Fibroblast of skin of left quadriceps (primary cell): ENCODE data around the gene MLLT11.

Experiments used
- DNase-seq, 2 experiments: peaks; one replicate each; pipeline ENCODE4 v3.0.0-alpha.2; 2013; ENCODE audit warnings: low read depth in 2 of 2

The MLLT11 gene, protein sequence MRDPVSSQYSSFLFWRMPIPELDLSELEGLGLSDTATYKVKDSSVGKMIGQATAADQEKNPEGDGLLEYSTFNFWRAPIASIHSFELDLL

DNA sequence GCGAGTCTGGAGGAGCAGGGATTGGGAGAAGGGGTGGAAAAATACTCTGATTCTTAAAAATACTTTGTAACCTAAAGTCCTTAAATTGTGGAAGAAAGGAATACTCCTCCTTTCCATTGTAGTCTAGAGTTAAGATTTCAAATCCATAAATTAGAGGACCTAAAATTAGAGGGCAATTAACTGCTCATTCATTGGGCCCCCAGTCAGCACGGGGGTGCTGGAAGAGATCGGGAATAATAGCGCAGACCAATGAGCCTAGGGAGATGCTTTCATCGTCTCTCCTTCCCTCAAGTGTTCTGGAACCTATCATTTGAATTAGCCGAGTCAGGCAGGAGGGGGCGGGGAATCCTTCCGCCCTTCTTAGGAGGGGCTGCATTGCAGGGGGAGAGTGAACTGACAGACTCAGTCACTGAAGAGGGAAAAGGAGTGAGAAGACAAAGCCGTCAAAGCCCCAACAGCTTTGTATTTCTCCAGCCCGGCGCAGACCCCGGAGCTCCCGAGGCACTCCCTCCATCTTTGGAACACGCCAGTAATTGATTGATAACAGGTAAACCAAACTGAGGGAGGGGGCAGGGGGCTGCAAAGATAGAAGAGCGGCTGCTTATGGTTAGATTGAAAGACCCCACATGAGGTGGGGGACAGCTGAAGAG is at the start of gene MLLT11:
Gene MLLT11 (plus strand): TSS at position 391 of the 650 bp plus-strand sequence. CDS start 6,828 bp downstream, outside the sequence.
- peak; percentile 57 to 64 for DNase-seq

DNA sequence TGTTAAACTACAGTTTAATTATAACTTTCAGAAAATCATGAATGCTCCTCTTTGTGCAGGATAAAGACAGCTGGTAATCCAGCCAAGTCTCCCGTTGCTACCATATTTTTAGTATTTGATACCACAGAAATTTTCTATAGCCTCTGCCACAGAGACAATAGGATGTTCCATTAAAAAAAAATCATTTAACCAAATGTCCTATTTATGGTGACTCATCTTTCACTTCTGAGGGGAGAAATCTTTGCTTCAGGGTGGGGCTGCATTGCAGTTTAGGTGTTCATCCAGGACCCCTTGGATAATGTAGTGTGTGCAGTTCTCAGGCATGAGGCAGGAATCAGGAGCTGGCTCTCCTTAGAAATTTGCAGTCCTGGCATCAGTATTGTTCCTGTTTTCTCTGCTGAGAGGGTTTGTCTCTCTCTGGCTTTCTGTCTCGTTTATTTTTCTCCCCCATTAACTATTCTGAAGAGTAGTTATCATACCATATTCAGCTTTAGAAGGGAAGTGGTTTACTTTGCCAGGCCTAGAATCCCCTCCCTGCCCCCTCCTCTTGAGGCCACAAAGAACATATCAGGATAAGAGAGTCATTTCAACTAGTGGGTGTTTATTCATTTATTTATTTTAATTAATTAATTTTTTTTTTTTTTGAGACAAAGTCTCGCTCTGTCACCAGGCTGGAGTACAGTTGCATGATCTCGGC is 48.9 kb upstream of the MLLT11 start:
- DNase-seq, result no peak

DNA sequence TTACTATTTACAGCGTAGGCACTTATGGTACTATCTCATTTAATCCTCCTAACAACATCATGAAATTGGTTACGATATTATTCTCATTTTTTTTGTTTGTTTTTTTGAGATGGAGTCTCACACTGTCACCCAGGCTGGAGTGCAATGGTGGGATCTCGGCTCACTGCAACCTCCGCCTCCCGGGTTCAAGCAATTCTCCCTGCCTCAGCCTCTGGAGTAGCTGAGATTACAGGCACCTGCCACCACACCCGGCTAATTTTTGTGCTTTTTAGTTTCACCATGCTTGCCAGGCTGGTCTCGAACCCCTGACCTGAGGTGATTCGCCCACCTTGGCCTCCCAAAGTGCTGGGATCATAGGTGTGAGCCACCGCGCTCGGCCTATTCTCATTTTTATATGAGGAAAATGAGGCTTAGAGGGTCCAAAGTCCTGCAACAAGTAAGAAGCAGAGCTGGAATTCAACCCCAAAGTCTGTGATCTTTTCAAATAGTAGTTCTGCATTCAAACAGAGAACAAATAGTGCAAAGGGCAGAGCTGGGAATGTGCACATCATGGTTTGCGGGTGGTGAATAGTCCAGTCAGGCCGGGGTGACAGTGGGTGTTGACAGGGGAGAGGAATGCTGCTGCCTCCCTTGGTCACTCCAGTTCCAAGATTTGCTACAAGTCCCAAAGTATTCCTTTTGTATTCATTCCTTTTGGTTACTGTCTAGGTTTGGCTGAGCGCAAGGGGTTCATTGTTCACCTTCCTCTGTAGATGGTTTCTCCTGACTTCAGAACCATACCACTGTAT is 47.3 kb upstream of the MLLT11 start:
- DNase-seq, result no peak

DNA sequence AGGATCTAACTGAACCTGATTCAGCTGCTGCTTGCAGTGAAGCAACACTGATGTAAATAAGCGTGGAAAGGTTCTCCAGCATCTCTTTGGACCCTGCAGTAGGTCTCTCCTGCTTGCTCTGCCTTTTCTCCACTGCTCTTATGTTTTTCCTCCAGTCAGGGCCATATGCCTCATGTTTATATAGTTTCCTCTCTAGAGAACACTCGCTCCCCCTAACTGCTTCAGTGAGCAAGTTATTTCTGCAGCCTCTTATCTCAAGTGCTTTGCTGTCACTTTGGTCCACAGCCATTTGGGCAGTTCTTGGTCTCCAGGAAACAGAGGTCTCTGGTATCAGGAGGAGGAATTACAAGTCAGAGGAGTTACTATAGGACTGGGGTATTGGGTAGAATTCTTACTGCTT is 46.7 kb upstream of the MLLT11 start:
- no peak for DNase-seq

DNA sequence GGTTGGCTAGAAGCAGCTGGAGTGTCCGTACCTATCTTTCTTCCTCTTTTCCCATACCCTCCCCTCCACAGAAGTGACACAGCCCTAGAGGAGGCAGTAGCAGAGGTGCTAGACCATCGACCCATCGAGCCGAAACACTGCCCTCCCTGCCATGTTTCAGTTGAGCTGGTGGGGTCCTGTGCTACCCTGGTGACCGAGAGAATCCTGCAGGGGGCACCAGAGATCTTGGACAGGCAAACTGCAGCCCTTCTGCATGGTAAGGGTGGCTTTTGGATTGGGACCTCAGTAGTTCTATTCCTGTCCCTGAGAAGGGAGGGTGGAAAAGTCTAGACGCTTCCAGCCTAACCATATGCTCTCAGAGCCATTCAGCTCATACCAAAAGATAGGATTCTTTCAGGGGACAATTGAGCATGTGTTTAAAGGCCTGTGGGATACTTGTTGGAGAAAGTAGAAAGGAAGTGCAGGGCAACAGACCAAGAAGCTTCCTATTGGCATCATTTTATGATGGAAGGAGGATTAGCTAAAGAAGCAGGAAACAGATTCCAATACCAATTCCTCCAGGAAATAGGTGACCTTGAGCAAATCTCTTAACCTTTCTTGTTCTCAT is 35.6 kb upstream of the MLLT11 start:
- no peak for DNase-seq

DNA sequence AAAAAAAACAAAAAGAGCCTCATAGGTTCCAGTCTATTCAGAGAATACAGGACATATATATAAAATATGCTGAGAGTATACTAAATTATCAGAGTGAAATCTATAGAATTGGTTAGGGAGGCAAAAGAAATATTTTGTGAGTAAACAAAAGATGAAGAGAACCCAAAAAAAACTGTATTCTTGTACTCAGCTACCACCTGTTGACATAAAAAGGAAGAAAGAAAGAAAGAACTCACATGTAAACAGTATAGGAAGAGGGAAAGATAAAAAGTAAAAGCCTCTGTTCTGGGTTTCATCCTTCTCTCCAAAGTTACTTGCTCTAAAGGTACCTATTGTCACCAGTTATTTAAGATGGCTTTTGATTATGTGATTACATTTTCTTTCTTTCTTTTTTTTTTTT is 33.7 kb upstream of the MLLT11 start:
- DNase-seq, result no peak

DNA sequence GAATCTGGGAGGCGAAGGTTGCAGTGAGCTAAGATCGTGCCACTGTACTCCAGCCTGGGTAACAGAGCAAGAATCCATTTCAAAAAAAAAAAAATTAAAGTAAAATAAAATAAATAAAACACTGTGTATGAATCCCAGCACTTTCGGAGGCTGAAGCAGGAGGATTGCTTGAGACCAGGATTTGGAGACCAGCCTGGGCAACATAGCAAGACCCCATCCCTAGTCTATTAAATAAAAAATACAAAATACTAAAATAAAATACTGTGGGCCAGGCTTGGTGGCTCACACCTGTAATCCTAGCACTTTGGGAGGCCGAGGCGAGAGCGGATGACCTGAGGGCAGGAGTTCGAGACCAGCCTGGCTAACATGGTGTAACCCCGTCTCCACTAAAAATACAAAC is 28.0 kb upstream of the MLLT11 start:
- no peak for DNase-seq

DNA sequence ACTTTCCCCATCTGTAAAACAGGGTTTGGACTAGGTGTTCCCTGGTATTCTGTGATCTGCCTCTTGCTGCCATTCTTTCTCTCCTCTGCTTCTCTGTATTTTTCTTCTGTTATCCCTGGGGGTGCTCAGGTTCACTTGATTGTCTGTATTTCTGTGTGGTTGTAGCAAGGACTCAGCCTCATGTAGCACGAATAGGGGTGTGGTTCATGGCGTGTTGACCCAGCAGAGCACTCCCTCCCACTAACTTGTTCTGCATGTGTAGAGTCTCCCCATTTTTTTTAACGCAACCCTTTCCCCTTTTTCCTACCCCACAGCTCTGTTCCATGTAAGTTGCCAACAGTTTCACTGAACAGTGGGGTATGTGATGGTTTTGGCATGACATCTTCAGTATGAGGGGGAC is 25.0 kb upstream of the MLLT11 start:
- DNase-seq, result no peak

DNA sequence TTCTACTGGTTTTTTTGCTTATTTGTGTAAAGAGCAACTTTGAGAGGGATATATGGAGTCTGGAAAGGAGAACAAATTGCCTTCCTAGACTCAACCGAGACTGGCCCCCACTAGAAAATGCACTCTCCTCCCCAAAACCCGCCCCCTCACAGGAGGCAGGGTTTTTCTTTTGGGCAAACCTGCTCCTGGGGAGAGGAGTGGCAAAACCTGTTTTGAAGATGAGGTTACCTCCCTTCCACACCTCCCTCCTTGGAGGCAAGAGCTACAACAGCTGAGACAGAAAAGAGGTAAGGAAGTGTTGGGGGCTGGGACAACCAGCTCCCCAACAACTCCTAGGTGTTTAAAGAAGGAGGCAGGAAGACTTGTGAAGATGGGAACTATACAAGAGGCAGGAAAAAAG is 23.8 kb upstream of the MLLT11 start, which contains the start of gene BNIPL:
Gene BNIPL (plus strand): TSS at position 231 of the 400 bp plus-strand sequence. CDS start 140 bp downstream, at position 371.
- DNase-seq, result no peak

DNA sequence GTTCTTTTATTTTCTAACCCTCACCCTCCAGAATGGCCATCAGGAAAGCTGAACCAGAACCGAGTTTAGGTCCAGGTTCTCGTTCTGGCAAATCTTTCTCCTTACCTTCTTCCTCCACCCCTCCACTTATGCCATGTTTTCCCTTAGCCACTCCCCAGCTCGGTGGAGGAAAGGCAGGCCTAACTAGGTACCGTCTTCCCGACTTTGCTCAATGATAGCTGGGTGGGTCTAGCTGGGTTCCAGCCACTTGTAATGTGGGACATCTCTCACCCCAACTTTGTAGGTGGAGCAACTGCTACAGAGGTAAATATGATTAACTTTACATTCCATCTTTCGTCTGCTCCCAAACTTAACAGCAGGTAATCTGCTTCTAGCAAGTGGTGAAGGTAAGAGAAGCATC is 23.2 kb upstream of the MLLT11 start:
- DNase-seq, result no peak

DNA sequence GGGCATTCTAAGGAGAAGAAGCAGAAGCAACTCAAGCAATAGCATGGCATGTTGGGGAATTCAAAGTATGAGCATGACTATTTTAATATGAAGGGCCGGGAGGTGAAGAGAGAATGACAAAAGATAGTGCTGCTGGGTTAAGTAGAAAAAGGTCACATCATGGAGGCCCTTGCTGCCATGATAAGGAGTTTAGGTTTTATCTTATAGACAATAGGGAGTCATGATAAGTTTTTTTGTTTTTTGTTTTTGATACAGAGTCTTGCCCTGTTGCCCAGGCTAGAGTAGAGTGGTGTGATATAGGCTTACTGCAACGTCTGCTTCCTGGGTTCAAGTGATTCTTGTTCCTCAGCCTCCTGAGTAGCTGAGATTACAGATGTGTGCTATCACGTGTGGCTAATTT is 20.7 kb upstream of the MLLT11 start:
- DNase-seq, result no peak

DNA sequence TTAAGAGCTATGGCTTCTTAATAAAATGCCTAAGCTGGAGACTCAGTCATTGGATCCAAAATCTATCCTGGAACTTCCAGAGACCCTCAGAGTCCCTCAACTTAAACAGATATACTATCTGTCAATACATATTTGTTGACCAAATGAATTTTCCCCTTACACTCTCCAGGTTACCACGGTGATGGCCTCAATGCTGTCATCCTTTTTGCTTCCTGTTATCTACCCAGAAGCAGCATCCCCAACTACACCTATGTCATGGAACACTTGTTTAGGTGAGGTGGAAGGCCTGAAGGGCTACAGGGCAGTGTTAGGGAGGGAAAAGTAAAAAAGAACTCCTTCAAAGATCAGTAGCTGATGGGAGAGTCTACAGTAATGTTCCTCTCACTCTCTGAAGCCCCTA is 17.0 kb upstream of the MLLT11 start:
- no peak for DNase-seq

DNA sequence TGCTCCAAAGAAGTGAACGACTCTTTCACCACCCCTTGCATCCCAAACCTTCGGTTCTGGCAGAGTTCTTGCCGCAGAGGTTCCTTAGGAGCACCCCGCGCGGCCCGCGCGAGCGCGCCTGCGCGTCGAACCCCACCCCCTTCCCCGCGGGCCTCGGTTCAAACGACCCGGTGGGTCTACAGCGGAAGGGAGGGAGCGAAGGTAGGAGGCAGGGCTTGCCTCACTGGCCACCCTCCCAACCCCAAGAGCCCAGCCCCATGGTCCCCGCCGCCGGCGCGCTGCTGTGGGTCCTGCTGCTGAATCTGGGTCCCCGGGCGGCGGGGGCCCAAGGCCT is 12.6 kb upstream of the MLLT11 start, which contains the start of gene C1orf56:
Gene C1orf56 (plus strand): TSS at position 161 of the 334 bp plus-strand sequence. CDS start 97 bp downstream, at position 258.
- peak in 1 of 2 experiments; percentile 38 for DNase-seq

DNA sequence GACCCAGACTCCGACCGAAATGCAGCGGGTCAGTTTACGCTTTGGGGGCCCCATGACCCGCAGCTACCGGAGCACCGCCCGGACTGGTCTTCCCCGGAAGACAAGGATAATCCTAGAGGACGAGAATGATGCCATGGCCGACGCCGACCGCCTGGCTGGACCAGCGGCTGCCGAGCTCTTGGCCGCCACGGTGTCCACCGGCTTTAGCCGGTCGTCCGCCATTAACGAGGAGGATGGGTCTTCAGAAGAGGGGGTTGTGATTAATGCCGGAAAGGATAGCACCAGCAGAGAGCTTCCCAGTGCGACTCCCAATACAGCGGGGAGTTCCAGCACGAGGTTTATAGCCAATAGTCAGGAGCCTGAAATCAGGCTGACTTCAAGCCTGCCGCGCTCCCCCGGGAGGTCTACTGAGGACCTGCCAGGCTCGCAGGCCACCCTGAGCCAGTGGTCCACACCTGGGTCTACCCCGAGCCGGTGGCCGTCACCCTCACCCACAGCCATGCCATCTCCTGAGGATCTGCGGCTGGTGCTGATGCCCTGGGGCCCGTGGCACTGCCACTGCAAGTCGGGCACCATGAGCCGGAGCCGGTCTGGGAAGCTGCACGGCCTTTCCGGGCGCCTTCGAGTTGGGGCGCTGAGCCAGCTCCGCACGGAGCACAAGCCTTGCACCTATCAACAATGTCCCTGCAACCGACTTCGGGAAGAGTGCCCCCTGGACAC is 12.1 kb upstream of the MLLT11 start:
- no peak for DNase-seq

DNA sequence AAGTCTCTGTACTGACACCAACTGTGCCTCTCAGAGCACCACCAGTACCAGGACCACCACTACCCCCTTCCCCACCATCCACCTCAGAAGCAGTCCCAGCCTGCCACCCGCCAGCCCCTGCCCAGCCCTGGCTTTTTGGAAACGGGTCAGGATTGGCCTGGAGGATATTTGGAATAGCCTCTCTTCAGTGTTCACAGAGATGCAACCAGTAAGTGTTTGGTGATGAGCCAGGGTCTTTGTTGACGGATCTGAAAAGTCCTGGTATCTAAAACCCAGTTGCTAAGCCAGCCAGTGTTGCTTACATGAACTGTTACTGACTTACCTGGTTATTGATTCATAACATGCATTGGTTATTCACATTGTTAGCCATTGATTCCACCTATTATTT is 11.6 kb upstream of the MLLT11 start:
- DNase-seq, result no peak

DNA sequence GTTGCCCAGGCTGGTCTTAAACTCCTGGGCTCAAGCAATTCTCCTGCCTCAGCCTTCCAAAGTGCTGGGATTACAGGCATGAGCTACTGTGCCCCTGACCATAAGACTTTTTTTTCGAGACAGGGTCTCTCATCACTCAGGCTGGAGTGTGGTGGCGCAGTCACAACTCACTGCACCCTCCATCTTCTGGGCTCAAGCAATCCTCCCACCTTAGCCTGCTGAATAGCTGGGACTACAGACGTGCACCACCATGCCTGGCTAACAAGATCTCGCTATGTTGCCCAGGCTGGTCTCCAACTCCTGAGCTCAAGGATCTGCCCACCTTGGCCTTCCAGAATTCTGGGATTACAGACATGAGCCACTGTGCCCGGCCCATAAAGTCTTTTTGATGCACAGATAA is 10.7 kb upstream of the MLLT11 start:
- DNase-seq, result no peak

DNA sequence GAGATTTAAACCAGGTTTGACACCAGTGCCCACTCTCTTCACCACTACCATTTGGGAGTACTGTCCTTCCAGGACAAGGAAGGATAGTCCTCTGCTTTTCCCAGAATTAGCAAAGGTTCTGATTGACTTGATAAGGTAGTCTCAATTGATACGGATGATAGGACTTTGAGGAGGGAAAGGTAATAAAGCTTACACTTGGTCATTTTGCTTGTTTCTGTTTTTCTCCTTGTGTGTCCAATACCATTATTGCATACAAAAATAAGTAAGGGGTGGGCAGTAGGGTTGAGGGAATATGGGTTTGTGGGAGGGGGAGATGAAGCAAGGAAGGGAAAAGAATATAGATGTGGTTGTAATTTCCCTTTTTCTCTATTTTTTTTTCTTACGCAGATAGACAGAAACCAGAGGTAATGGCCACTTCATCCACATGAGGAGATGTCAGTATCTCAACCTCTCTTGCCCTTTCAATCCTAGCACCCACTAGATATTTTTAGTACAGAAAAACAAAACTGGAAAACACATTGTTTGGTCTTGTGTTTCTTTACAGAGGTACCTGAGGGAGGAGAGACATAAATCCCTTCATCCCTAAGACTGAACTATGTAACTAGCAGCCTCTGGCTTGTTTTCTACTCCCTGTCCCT is 10.0 kb upstream of the MLLT11 start:
- DNase-seq, result no peak

DNA sequence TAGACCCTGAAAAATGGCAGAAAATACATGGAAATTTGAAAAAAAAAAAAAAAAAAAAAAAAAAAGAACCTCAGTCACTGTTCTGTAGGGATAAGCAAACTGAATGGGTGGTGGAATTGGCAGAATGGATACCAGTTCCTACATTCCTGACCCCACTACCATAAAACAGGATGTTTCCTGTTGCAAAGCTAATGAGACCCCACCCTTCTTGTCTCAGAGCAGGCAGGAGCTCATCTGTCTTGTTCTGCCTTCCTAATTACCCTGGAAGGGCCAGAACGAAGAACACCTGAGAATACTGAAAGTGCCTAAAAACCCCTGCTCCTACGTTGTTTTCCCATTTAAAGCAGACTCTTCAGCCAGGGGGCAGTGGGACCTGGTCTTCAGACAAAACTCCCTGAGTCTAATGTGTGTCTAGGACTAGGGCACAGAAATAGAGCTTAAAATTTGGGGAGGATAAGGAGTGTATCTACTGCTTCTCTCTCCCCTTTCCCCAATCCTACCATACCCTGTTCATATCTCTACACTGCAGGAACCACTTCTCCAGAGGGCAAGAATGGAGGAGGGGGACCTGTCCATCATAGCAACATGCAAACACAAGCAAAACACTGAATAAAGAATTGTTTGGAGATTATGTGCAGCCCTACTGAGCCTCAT is 8.7 kb upstream of the MLLT11 start:
- DNase-seq, result no peak

DNA sequence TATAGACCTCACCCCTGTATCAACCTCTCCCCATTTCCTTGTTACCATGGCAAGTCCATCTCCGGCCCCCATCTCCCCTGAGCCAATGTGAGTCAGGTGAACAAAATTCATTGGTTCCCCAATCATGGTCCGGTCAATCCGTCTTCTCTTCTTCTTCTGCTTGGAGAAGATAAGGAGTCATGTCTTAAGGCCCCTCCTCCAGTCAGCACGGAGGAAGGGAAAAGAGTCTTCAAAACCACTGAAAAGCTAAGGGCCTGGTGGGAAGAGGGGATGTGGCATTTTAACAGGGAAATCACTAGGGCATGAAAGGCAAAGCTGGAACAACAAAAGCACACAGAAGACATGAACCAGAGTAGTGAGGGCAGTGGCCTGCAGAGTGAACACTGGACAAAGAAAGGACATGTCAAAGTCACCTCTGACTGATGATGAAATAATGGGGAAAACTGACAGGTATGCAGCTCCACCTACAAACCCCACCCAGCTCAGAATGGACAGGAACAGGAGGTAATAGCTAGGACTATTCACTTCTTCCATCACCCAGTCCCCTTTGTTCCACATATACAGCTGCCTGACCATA is 5.1 kb upstream of the MLLT11 start:
- no peak for DNase-seq

DNA sequence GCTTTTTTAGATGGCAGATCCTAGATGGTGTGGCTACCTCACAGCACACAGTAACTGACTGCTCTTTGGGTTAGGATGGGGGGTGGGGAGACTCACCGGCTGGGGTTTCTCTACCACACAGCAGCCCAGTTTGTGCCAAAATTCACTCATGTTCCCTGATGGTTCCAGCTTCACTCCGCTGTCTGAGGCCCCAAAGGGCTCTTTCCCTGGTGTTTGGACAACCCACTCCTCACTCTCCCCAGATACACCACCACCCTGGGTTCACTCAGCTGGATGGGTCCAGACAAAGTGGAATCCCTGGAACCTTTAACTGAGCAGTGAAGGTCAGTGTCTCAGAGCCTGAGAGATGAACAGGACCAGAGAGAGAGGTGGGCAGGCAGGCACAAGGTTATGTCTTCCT is 4.6 kb upstream of the MLLT11 start:
- no peak for DNase-seq
